ENCODE measurements around the gene AXDND1.
"Not testable (repeated sequence)": the region's sequence is repeated elsewhere in the genome, so short reads cannot be mapped to it uniquely, and the experiment has no call there.

AXDND1 gene

DNA sequence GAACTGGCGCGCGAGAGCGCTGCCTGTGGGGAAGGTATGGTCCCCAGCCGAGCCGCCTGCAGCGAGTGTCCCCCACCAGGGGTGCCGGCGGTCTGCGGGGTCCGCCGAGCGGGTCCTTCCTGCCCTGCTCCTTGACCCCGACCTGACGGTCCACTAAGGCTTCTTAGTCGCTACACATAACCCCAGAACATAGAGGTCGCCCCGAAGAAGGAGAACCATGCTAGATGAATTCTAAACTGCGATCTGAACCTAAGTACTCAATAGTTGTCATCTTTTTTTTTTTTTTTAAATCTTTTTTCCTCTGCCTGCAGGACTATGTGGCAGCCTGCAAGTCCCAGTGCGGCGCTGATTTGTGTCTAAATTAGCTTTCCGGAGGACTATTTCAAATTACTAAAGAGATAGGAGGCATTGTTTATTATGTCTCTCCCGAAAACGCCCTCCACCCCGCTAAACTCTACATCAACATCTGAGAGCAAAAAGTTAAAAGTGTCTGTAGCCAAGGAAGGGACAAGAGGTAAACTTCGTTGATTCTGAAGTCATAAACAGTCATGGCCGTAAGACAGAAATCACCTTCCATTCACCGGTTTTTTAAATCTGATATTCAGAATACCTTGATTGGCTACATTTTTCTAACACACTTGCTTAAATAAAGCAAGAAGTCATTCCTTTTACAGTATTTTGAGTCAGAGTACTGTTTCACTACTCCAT lies 476 bp downstream of the AXDND1 start:
- no peak for DNase-seq (ENCODE audit: low spot score)

DNA sequence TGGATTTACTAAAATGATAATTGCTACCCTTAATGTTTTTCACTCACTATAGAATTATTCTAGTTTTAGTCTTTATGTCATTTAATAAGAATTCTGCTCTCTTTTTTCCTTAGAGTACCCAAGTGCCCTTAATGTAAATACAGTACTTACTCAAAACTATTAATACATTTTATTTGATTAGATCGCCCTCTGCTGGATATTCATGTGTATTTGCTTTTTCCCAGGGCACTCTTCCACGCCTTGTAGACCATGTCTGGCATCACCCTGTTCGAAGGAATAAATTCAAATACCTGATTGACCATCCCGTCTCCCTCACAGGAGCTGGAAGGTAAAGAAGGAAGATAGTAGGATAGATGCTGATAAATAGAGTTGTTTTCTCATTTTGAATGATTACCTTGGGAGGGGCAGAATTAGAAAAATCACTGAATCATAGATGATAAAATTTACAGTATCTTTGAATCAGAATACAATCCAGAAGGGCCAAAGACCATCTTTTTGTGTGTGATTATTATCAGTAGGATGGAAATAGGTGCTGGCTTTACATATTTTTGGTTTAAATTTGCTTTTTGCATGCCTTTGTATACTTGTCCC lies 4.1 kb downstream of the AXDND1 start:
- peak; percentile 80 for DNase-seq (ENCODE audit: low spot score)

DNA sequence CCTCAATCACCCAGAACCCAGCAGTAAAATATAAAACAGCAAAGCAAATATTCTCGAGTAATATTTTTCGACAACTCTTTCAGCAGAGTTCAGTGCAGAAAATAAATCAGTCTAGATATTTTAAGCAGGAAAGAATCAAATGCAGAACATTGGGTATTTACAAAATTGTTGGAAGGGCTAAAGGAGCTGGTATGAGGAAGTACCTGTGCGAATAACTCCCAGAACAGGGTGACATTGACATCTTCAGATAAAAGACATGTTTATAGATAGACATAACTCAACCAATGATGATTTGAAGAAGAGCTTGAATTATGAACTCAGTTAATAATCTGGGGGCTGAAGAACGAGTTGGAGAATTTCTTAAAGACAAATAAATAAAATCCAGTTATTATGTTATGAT lies 6.4 kb downstream of the AXDND1 start:
- DNase-seq (ENCODE audit: low spot score): no peak

DNA sequence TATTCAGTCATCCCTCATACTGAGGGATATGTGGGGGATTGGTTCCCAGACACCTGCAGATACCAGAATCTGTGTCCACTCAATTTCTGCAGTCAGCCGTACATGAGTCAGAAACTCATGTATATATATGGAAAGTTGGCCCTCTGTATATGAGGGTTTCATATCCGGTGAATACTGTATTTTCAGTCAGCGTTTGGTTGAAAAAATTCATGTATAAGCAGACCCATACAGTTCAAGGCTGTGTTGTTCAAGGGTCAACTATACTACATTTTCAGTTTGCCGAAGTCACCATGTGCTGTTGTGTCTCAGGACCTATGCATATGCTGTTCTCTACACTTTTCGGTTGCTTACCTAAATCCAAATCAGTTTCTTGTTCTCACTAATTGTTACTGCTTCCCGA lies 10.5 kb downstream of the AXDND1 start:
- no peak for DNase-seq (ENCODE audit: low spot score)

DNA sequence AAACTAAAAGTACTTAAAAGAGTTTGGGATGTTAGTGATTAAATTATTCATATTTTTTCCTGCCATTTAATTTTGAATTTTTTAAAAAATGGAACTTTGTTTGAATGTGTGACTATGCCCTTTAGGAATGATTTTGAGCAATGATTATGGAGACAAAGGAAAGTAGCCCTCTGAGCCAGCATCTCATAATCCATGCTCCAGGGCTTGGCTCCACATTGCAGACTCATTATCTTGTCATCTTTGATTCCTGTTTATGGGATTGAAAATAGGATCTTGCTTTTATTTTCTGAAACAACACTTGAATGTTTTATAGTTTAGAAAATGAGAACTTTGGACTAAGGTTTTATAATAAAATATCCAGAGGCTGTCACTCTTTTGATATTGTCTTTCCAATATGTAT lies 14.5 kb downstream of the AXDND1 start:
- DNase-seq (ENCODE audit: low spot score): no peak

DNA sequence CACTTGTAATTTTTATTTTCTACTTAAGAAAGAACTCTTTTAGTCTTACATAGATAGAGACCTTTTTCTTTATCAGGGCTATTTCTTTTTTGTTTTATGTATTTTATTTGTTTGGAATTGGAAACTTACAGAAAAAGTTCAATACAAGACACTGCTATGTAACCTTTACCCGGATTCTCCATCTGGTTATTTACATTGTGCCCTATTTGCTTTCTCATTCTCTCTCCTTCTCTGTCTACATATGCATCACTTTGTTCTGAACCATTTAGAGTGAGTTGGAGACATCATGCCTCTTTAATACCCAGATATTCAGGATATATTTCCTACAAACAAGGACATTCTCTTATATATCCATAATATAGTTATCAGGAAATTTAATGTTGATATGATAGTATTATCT lies 18.3 kb downstream of the AXDND1 start:
- no peak for DNase-seq (ENCODE audit: low spot score)

DNA sequence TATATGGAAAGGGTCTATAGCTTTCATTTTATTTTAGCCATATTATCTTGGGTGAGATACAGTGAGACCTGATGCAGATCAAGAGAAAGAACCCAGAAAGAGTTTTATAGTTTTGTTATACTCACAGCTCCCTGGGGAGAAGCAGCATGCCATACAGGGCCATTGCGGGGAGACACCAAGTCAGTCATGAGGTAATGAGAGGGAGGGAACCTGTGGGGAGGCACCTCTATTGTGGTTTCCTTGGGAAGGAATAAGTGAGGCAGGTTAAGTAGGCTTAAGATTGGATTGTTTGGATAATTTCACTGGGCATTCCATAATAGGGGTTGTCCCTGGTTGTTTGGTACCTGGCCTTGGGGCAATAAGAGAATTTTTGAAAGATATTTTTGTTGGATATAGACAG lies 19.7 kb downstream of the AXDND1 start:
- no peak for DNase-seq (ENCODE audit: low spot score)

DNA sequence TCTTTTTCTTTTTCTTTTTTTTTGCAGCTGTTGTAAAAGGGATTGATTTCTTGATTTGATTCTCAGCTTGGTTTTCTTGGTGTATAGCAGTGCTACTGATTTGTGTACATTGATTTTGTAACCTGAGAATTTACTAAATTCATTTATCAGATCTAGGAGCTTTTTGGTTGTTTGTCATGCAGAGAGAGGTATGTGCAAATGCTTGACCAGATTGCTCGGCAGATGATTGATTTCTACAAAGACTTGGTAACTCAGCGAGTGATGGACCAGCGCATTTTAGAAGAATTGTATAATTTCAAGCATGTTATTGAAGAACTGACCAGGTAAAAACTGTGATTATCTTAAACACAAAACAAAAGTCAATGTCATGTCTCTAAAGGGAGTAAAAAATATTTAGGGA lies 27.9 kb downstream of the AXDND1 start:
- DNase-seq (ENCODE audit: low spot score): no peak

DNA sequence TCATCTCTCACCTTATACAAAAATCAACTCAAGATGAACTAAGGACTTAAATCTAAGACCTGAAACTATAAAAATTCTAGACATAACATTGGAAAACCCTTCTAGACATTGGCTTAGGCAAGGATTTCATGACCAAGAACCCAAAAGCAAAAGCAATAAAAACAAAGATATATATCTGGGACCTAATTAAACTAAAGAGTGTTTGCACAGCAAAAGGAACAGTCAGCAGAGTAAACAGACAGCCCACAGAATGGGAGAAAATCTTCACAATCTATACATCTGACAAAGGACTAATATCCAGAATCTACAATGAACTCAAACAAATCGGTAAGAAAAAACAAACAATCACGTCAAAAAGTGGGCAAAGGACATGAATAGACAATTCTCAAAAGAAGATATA lies 33.6 kb downstream of the AXDND1 start:
- DNase-seq (ENCODE audit: low spot score): not testable (repeated sequence)

DNA sequence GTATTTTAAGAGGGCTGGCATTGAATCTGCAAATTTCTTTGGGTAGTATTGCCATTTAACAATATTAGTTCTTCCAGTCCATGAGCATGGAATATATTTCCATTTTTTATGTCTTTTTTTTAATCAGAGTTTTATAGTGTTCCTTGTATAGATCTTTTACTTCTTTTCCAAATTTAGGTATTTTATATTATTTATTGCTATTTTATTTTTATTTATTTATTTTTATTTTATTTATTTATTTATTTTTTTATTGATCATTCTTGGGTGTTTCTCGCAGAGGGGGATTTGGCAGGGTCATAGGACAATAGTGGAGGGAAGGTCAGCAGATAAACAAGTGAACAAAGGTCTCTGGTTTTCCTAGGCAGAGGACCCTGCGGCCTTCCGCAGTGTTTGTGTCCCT lies 52.0 kb downstream of the AXDND1 start:
- not testable (repeated sequence) for DNase-seq (ENCODE audit: low spot score)

DNA sequence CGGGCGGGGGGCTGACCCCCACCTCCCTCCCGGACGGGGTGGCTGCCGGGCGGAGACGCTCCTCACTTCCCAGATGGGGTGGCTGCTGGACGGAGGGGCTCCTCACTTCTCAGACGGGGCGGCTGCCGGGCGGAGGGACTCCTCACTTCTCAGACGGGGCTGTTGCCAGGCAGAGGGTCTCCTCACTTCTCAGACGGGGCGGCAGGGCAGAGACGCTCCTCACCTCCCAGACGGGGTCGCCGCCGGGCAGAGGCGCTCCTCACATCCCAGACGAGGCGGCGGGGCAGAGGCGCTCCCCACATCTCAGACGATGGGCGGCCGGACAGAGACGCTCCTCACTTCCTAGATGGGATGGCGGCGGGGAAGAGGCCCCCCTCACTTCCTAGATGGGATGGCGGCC lies 52.9 kb downstream of the AXDND1 start:
- DNase-seq (ENCODE audit: low spot score): not testable (repeated sequence)

DNA sequence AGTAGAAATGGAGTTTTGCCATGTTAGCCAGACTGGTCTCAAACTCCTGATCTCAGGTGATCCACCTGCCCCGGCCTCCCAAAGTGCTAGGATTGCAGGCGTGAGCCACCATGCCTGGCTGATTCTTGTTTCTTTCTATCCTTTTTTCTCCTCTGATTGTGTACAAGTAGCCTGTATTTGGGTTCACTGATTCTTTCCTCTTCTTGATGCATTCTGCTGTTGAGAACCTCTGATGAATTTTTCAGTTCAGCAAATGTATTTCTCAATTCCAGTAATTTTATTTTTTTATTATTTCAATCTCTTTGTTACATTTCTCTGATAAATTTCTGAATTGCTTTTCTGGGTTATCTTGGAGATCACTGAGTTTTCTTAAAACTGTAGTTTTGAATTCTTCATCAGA lies 58.8 kb downstream of the AXDND1 start:
- DNase-seq (ENCODE audit: low spot score): no peak

DNA sequence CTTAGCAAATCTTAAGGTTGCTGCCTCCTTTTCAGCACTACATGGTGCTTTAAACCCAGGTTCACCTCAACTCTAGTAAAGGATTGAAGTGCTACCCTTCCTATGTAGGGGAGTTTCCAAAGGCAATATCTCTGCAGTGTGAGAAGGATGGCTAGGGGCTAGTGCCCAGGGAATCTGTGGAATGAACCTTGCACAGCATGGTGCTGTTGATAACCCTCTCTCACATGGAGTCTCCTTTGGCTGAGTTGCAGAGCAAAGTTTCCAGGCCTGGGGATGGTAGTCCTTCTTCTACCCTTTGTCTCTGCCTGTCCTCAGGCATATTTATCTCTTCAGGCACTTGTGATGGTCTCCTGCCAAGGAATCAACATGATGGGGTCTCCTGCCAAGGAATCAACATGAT lies 59.4 kb downstream of the AXDND1 start:
- DNase-seq (ENCODE audit: low spot score): no peak

DNA sequence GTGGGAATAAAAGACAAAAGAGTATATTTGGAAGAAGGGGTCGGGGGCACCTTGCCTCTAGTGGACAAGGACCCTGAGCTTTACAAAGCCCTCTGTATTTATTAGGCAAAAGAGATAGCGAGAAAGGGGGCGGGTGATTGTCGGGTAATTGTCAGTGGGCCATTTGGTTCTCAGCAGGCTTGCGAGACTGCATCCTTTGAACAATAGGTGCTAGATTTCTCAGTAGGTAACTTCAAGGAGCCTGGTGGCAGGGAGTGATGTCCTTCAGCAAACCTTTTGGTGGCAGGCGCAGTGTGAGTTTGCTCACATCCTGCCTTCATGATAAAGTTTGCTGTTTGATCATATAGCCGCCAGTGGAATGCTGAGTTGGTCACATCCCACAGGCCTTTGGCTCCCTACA lies 71.4 kb downstream of the AXDND1 start:
- DNase-seq (ENCODE audit: low spot score): no peak

DNA sequence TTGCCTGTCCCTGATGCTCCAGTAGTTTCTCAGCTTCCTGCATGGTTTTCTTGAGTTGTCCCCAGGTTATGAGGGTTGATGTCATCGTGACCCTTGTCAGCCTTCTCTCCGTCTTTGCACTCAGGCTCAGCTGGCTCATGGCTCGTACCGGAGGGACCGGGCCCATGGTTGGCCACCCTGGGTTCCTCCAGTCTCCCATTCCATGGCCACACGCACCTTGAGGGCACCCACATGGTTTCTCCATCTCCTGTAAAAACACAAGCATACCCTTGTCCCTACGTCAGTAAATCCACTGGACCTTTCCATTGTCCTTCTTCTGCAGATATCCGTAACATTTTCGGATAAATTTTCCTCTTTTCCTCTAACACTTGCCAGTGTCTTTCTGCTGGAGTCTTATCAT lies 73.9 kb downstream of the AXDND1 start:
- not testable (repeated sequence) for DNase-seq (ENCODE audit: low spot score)

DNA sequence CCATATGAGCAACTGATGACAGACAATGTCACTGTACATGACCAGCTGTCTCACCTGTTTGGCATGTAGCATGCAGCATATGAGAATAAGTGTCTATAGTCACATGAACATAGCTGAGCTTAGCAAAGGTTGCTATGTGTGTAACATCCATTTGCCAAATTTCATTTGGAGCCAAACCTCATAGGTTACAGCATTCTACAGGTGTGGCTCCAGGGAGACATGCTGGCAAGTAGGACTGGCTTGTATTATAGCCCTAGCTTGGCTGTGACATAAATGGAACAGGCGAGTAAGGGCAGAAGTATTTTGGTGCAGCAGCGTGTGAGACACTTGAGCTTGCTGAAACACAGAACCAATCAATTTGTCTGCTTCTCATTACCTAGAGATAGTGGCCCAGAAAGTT lies 74.5 kb downstream of the AXDND1 start:
- DNase-seq (ENCODE audit: low spot score): not testable (repeated sequence)

DNA sequence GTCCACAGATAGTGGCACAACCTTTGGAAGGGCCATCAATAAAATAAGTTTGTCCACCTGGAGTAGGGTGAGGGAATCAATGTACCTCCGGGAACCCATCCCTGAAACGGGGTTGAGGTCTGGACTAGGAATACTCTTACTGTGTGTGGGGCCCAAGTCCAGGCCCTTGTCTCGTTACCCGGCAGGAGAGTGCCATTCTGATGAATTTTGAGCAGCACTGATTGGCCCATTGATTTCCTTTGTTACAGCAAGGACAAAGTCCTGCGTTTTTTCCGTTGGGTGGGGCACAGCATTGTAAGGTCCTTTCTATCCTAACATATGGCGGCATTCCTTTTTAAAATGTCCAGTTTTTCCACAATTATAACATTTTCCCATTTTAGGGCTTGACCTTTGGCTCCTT lies 75.2 kb downstream of the AXDND1 start:
- no peak for DNase-seq (ENCODE audit: low spot score)

DNA sequence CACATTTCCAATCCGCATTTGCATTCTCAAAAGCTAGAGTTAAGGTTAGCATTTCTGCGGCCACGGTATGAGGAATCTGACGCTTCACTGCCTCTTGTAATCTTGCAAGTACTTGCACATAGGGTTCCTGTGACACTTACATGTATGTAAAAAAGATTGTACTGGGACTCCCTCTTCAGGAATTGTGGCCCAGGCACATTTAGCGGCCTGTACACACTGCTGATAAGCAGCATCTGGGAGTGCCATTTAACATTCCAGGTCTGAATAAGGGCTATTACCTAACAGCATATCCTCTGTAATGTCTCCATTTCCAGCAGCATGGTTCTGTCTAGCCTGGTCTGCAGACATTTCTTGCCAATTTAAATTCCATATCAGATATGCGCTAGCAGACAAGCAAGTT lies 75.7 kb downstream of the AXDND1 start:
- no peak for DNase-seq (ENCODE audit: low spot score)

DNA sequence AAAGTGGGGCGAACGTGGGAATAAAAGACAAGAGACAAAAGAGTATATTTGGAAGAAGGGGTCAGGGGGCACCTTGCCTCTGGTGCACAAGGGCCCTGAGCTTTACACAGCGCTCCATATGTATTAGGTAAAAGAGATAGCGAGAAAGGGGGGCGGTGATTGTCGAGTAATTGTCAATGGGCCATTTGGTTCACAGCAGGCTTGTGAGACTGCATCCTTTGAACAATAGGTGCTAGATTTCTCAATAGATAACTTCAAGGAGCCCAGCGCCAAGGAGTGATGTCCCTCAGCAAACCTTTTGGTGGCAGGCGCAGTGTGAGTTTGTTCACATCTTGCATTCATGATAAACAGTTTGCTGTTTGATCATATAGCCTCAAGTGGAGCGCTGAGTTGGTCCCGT lies 77.1 kb downstream of the AXDND1 start:
- not testable (repeated sequence) for DNase-seq (ENCODE audit: low spot score)

DNA sequence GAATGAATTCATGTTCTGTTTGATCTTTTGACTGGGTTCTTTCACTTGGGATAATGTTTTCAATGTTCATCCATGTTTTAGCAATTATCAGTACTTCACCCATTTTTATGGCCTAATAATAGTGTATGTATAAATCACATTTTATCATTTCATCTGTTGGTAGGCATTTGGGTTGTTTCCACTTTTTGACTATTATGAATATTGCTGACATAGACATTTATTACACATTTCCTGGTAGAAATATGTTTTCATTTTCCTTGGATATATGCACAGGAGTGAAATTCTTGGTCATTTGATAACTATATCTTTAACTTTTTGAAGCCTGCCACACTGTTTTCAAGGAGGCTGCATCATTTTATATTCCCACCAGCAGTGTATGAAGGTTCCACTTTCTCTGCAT lies 79.8 kb downstream of the AXDND1 start:
- no peak for DNase-seq (ENCODE audit: low spot score)

DNA sequence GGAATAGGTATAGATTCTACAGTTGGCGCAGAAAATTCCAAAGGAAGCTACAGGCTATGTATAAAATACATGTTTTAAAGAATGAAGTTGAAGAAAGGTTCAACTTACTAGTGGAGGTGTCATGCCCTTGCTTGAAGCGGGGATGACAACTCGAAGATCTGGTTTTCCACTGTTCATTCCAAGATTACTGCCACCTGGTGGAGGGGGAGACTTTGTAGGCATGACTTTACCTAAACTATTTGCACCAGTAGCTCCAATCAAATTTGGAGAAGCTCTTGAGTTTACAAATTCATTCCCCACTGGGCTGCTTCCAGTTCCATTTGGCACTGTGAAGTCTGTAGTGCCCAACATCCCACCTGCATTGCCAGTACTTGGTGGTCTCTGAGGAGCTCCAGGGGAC lies 81.7 kb downstream of the AXDND1 start:
- no peak for DNase-seq (ENCODE audit: low spot score)

DNA sequence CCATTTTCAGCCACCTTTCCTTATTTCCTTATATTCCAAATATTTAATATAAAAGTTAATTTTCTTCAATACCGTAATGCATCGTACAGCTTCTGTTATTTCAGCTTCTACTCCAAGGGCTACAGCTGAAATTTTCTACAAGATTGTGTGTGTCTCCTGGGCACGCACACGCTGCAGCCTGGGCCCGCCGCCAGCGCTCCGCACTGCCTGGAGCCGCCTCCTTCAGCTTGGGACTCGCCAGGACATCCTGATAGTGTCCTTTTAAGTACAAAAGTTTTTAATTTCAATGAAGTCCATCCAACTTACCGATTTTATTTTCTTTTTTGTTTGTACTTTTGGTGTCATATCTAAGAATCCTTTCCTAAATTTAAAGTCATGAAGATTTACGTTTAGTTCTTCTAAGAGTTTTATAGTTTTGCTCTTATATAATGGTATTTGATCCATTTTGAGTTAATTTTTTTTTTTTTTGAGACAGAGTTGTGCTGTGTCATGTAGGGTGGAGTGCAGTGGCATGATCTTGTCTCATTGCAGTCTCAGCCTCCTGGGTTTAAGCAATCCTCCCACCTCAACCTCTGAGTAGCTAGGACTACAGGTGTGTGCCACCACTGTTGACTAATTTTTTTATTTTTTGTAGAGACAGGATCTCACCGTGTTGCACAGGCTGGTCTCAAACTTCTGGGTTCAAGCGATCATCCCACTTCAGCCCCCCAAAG lies 82.8 kb downstream of the AXDND1 start:
- no peak for DNase-seq (ENCODE audit: low spot score)

DNA sequence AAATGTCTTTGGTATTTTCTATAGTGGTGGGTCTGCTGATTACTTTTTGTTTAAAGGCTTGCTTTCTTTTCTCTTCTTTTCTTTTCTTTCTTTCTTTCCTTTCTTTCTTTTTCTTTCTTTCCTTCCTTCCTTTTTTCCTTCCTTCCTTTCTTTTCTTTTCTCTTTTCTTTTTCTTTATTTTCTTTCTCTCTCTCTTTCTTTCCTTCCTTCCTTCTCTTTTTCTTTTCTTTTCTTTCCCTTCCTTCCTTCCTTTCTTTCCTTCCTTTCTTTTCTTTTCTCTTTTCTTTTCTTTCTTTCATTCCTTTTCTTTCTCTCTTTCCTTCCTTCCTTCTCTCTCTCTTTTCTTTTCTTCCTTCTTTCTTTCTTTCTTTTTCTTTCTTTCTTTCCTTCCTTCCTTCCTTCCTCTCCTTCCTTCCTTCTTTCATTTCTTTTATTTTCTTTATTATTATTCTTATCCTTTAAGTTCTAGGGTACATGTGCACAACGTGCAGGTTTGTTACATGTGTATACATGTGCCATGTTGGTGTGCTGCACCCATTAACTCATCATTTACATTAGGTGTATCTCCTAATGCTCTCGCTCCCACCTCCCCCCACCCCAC lies 93.9 kb downstream of the AXDND1 start:
- DNase-seq (ENCODE audit: low spot score): not testable (repeated sequence)

All from hematopoietic multipotent progenitor cell treated with erythropoietin and hydrocortisone succinate and interleukin-3 and kit ligand, for 15 days (in vitro differentiated cells).